Osteoblast (primary cell): Measurements from ENCODE around the gene FBXW4. TPM values are rescaled to one million over a fixed set of nuclear protein-coding genes. Genes with fewer than 3 reads are reported as not detected.
"Not testable (repeated sequence)": the region's sequence is repeated elsewhere in the genome, so short reads cannot be mapped to it uniquely, and the experiment has no call there.

ENCODE experiments used
- DNase-seq: peaks from one replicate; pipeline ENCODE4 v3.0.0; 2011; ENCODE audit warnings: low spot score, mixed read lengths; ENCODE audit not compliant: insufficient read length; ENCODE audit errors: missing footprints
- H2AFZ ChIP-seq: 2 replicates; pipeline ENCODE4 v1.6.0; 2011; ENCODE audit warnings: mild to moderate bottlenecking, low read length
- H3K27ac ChIP-seq: 2 replicates; pipeline ENCODE4 v1.5.1; 2011; ENCODE audit warnings: mild to moderate bottlenecking, low read depth, low read length, moderate library complexity
- H3K27me3 ChIP-seq: 2 replicates; pipeline ENCODE4 v1.6.0; 2012; ENCODE audit warnings: mild to moderate bottlenecking, control low read depth, inconsistent platforms, low read length, moderate library complexity; ENCODE audit not compliant: insufficient read depth
- H3K36me3 ChIP-seq: 2 replicates; pipeline ENCODE4 v1.5.1; 2011; ENCODE audit warnings: mild to moderate bottlenecking, low read length, control low read depth, moderate library complexity; ENCODE audit not compliant: insufficient read depth
- H3K4me1 ChIP-seq: 2 replicates; pipeline ENCODE4 v1.5.1; 2011; ENCODE audit warnings: mild to moderate bottlenecking, low read length, control low read depth, moderate library complexity; ENCODE audit not compliant: insufficient read depth
- H3K4me2 ChIP-seq: 2 replicates; pipeline ENCODE4 v1.6.0; 2011; ENCODE audit warnings: mild to moderate bottlenecking, low read length; ENCODE audit not compliant: insufficient read depth
- H3K4me3 ChIP-seq: fragments of 200-600 bp; sonication (generic); 3 replicates; pipeline ENCODE4 v1.5.1; 2012; ENCODE audit warnings: mild to moderate bottlenecking, low read length, inconsistent platforms; ENCODE audit not compliant: insufficient read depth
- H3K79me2 ChIP-seq: 2 replicates; pipeline ENCODE4 v1.6.0; 2012; ENCODE audit warnings: mild to moderate bottlenecking, low read length, control low read depth, inconsistent platforms; ENCODE audit not compliant: insufficient read depth
- H3K9me3 ChIP-seq: 2 replicates; pipeline ENCODE4 v1.5.1; 2011; ENCODE audit warnings: low read depth, low read length, control low read depth
- H4K20me1 ChIP-seq: 2 replicates; pipeline ENCODE4 v1.6.0; 2012; ENCODE audit warnings: mild to moderate bottlenecking, low read length, control low read depth; ENCODE audit not compliant: insufficient read depth
- CTCF ChIP-seq: IDR thresholded peaks from 2 replicates; pipeline ENCODE4 v1.5.1; 2011; ENCODE audit warnings: mild to moderate bottlenecking, low read depth, low read length, moderate library complexity; ENCODE audit errors: extremely low read depth
- total RNA-seq: library from RNA; depleted of rRNA; stranded (reverse); fragments of >200 nt; gene quantifications from 2 replicates; pipeline ENCODE4 v1.2.3, GENCODE V29; 2012

Gene FBXW4
- total RNA-seq, 1 donor, result 40.2 TPM

DNA sequence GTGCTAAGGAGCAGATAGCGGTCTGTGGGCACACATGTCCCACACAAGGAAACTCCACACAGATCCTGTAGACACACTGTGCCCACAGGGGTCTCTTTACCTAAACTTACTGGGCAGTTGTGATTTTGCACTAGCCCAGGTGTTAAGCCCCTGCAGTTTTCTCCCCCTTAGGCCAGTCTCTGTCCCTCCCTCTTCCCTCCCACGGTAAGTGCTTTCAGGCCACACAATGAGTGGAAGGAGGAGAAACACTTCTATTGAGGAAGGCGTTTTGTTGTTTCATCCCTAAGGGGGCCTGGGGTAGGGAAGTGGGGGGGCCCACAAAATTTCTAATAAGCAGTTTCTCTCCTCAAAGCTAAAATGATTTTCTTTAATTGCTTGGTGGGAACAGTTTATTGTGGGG is 51.4 kb downstream of the FBXW4 start:
- no peaks in the 10 kb centered on the region for H3K4me1 ChIP-seq
- no peak overlapping the region for H3K4me2 ChIP-seq
- peaks cover 5% of the 10 kb centered on the region for H3K36me3 ChIP-seq
- H3K9me3 ChIP-seq, result no peaks in the 10 kb centered on the region
- no peak for DNase-seq
- no peak for TF ChIP-seq CTCF
- H3K79me2 ChIP-seq, result peaks cover 2% of the 10 kb centered on the region
- H3K4me3 ChIP-seq, result no peak overlapping the region
- H3K27me3 ChIP-seq, result no peaks in the 10 kb centered on the region
- no peak overlapping the region for H3K27ac ChIP-seq
- peaks cover 21% of the 10 kb centered on the region for H4K20me1 ChIP-seq
- no peak overlapping the region for H2AFZ ChIP-seq

DNA sequence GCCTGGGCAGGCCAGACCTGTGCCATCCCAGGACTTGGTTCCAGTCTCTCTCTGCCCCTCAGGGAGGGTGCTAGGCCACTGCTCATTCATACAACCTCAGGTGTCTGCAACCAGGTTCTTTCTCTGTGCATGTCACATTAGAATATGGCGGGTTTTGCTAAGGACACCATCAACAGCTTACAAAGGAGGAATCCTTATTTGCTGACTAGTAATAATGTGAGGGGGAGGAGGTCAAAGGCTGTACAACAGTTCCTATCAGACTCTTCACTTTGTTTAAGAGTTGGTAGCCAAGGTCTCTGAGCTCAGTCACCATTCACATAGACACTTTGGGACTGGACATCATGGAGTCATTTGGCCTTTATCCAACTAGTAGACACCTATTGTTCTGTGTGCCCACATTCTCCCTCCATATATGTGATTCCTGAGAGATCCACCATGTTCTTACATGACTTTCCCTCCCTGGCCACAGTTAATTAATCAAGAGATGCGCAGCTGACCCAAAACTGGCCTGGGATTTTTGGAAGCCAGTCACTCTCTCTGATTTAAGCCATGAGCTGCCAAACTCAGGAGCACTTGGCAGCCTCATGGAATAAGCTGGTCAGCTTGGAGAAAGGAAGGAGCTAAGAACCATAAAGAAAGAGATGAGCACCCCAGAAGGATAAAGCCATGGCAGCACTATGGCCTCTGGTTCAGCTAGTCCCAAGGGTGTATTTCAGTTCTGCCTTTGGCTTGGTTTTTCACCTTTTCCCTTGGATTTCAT is 55.6 kb downstream of the FBXW4 start:
- H3K4me3 ChIP-seq, result no peak overlapping the region
- H3K79me2 ChIP-seq, result peaks cover 2% of the 10 kb centered on the region
- no peak for TF ChIP-seq CTCF
- H3K9me3 ChIP-seq, result no peaks in the 10 kb centered on the region
- H3K27me3 ChIP-seq, result no peaks in the 10 kb centered on the region
- no peak overlapping the region for H3K4me2 ChIP-seq
- no peak overlapping the region for H2AFZ ChIP-seq
- peaks cover 16% of the 10 kb centered on the region for H4K20me1 ChIP-seq
- peaks cover 4% of the 10 kb centered on the region for H3K36me3 ChIP-seq
- H3K27ac ChIP-seq, result no peak overlapping the region
- DNase-seq, result no peak
- no peaks in the 10 kb centered on the region for H3K4me1 ChIP-seq

DNA sequence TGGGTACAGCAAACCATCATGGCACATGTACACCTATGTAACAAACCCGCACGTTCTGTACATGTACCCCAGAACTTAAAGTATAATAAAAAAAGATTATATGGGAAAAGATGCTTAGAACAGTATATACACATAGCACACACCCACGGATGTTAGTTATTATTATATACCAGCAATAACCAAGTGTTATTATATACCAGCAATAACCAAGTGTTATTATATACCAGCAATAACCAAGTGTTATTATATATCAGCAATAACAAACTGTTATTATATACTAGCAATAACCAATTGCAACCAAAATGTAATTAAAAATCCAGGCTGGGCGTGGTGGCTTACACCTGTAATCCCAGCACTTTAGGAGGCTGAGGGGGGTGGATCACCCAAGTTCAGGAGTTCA is 61.5 kb downstream of the FBXW4 start:
- not testable (repeated sequence) for H2AFZ ChIP-seq, H3K4me1 ChIP-seq, H3K4me2 ChIP-seq, H3K79me2 ChIP-seq, DNase-seq, H3K36me3 ChIP-seq, H3K27ac ChIP-seq, H3K27me3 ChIP-seq, H3K9me3 ChIP-seq, H3K4me3 ChIP-seq
- H4K20me1 ChIP-seq, result peaks cover 23% of the 10 kb centered on the region

DNA sequence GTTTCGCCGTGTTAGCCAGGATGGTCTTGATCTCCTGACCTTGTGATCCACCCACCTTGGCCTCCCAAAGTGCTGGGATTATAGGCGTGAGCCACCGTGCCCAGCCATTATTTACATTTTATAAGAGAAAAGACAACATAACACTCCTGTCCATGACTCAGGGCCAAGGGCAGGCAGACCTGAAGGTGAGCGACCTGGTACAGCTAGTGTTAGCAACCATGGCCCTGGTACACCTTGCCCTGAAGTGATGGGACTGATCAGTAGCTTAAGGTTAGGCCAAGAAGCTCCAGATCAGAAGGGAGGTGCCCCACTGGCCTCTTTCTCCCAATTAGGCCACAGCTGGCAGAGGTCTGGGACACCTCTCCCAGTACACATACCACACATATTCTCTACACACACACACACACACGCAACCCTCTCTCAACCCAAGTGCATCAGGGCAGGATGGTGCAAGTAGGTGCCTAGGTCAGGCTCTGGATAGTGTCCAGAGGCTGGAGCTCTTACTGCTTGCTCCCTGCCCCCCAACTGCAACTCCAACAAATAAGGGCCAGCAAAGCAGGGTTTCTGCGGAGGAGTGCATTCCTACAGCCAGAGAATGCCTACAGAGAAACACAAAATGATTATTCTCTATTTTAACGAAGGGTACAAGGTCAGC is 63.0 kb downstream of the FBXW4 start:
- no peak overlapping the region for H3K27ac ChIP-seq
- H3K4me2 ChIP-seq, result no peak overlapping the region
- no peak for DNase-seq
- H3K4me1 ChIP-seq, result no peaks in the 10 kb centered on the region
- H3K9me3 ChIP-seq, result no peaks in the 10 kb centered on the region
- H2AFZ ChIP-seq, result no peak overlapping the region
- no peak for TF ChIP-seq CTCF
- no peak overlapping the region for H3K4me3 ChIP-seq
- H3K79me2 ChIP-seq, result no peaks in the 10 kb centered on the region
- H3K36me3 ChIP-seq, result peaks cover 5% of the 10 kb centered on the region
- H4K20me1 ChIP-seq, result peaks cover 34% of the 10 kb centered on the region
- no peaks in the 10 kb centered on the region for H3K27me3 ChIP-seq
